Measurements from ENCODE around the gene ATP6V1B1. TPM values are rescaled to one million over a fixed set of nuclear protein-coding genes. Genes with fewer than 3 reads are reported as not detected.

Gene ATP6V1B1
- total and polyA plus RNA-seq, 2 of the 13 experiments (the other 11 are each of a cell fraction or from before 2014, with no cell fraction given) = 0.58 to 1.6 TPM

- TF ChIP-seq ZNF646 (CRISPR knock-in tag; IDR thresholded peaks at IDR 0.05) (peak; percentile 79), SRSF9 (IDR thresholded peaks at IDR 0.05; ENCODE audit: borderline replicate concordance, insufficient read depth, low read depth, low read length, poor library complexity, severe bottlenecking) (no peak), RFX5 (IDR thresholded peaks at IDR 0.05; ENCODE audit: low read depth, low read length) (no peak), ZNF782 (CRISPR knock-in tag; IDR thresholded peaks at IDR 0.05; ENCODE audit: borderline replicate concordance) (no peak), THRA (CRISPR knock-in tag; IDR thresholded peaks at IDR 0.05; ENCODE audit: borderline replicate concordance) (no peak), CENPBD1 (CRISPR knock-in tag; IDR thresholded peaks at IDR 0.05; ENCODE audit: borderline replicate concordance, low read depth) (no peak), ZNF546 (CRISPR knock-in tag; conservative IDR thresholded peaks at IDR 0.05) (no peak), RARA (CRISPR knock-in tag; IDR thresholded peaks at IDR 0.05) (0 out of 2 replicates have a peak, but pooled peaks have one; percentile 9), YY1 (IDR thresholded peaks at IDR 0.05; ENCODE audit: insufficient read depth, insufficient replicate concordance, low read depth, low read length) (no peak), ZNF703 (CRISPR knock-in tag; IDR thresholded peaks at IDR 0.05; ENCODE audit: borderline replicate concordance) (no peak), BCL6 (CRISPR knock-in tag; IDR thresholded peaks at IDR 0.05) (peak; percentile 68), CENPT (CRISPR knock-in tag; IDR thresholded peaks at IDR 0.05; ENCODE audit: low read depth) (no peak), XBP1 (CRISPR knock-in tag; IDR thresholded peaks at IDR 0.05) (no peak), MLX (CRISPR knock-in tag; IDR thresholded peaks at IDR 0.05) (0 out of 2 replicates have a peak, but pooled peaks have one; percentile 21), NRL (CRISPR knock-in tag; IDR thresholded peaks at IDR 0.05; ENCODE audit: borderline replicate concordance) (0 out of 2 replicates have a peak, but pooled peaks have one; percentile 51), MEF2D (CRISPR knock-in tag; IDR thresholded peaks at IDR 0.05) (no peak), MAFF (IDR thresholded peaks at IDR 0.05; ENCODE audit: low read depth, low read length) (no peak), NR2F2 (IDR thresholded peaks at IDR 0.05; ENCODE audit: borderline replicate concordance, low read depth) (no peak), ATF1 (CRISPR knock-in tag; IDR thresholded peaks at IDR 0.05) (no peak)
Measured at GRCh38 chr2:70891572-70892357, 43.9 kb upstream of the ATP6V1B1 start (continued).

Data from HepG2 (cell line).